Amniotic epithelial cell (primary cell): ENCODE measurements around the gene NANOS3.
A peak's percentile ranks its signal among the peaks of the same experiment; 100 is the strongest.
"Not testable (repeated sequence)": the region's sequence is repeated elsewhere in the genome, so short reads cannot be mapped to it uniquely, and the experiment has no call there.

Experiments used
- DNase-seq: peaks from one replicate; pipeline ENCODE4 v3.0.0-alpha.2; 2010; ENCODE audit warnings: low read depth

NANOS3 gene

DNA sequence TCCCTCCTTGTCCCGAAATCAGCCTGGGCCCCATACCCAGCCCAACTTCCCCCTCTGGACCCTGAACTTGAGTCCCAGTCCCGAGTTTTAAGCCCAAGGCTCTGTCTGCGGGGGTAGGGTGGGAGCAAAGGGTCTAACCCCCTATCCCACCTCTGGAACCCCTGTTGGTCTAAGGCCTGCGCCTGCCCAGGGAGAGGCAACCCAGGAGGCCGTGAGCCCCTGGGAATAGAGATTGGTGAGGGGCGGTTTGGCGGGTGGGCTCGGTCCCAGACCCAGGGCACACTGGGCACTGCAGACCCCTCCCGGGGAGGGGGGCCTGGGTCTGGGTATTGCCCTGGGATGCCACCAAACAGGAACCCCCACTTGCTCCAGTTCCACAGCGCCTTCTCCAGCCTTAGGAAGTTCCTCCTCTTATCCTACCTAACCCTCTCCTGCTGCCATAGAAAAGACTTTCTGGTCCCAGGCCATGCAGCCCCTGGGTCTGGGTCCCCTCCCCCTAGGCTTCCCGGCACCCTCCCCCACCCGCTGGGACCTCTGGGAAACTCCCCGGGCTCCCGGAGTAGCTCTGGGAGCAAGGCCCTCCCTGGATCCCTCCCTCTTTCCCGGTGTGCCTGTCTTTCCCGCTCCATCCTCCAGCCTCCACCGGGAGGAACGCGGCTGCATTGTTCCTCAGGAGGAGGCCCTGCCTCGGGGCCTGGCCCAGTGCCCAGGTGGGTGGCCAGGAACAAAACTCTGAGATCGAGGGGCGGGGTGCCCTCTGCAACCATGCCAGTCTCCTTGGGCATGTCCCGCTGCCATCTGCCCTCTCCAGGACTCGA lies 33.6 kb upstream of the NANOS3 start:
- DNase-seq: no peak

DNA sequence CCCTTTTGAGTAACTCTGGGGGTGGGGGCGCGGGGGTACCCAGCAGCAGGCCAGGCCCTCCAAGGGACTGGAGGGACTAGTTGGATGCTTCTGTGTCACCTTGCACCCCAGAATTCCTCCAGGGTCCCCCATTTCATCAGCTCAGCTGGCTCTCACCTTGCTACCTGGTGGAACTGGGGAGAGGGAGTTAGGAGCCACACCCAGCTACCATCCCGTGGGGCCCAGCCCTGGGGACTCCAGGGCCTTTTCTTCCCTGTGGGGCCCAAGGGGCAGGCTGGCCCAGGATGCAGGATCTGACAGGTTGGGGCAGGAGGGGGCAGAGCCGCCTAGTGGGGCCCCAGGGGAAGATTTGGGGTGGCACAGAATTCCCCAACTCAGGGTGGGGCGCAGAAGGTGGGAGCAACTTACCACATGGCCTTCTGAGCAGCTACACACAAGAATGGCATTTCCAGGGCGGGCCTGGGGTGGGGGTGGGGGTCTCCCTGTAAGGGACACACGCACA lies 32.8 kb upstream of the NANOS3 start:
- no peak for DNase-seq

- peak; percentile 86 for DNase-seq
Measured at GRCh38 chr19:13846557-13847406, 30.2 kb upstream of the NANOS3 start.

DNA sequence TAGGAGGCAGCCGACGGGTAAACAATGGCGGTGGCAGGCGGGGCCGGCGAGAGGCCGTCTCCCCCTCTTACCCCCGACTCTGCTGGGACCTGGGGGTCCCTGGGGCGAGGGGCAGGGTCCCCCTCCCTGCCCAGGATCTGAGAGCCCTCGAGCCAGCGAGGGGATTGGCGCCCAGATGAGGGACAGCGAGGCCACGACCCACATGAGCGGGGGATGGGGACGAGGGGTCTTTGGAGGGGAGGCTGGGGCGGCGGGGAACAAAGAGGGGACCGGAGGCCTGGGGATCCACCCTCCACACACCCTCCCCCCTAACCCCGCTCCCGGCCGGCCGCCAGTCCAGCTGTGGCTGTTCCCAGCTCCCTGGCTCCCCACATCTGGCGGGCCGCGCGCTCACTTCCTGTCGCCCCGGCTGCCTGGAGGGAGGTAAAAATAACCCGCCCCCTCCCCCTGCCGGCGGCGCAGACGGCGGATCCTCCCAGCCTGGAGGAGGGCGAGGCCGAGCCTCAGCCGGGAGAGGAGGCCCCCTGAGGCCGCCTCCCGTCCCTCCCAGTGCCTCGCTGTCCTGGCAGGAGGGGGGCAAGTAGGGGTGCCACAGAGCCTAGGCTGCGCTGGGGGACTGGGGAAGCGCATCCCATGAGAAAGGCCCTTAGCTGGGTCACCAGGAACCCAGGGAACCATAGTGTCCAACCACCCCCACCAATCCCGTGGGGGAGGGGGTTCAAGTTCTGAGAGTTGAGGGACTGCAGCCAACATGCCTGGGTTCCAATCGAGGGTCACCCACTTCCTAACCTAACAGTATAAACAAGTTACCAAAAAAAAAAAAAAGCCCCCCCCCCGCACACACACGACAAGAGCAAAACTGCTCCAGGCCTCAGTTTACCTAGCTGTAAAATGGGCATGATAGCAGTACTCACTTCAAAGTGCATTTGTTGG lies 29.3 kb upstream of the NANOS3 start:
- peak; percentile 87 for DNase-seq

DNA sequence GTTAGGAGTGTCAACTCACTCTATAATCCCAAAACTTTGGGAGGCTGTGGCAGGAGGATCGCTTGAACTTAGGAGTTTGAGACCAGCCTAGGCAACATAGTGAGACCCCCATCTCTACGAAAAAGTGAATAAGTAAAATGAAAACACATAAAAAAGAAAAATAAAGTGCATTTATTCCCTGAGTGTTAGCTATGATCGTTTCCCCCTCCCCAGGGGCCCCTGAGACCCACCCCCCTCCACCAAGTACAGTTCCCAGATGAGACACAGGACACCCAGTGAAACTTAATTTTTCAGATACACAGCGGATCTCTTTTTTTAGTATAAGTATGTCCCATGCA lies 28.6 kb upstream of the NANOS3 start:
- DNase-seq: no peak

GRCh38 chr19:13848798-13849676 lies 27.9 kb upstream of the NANOS3 start:
- DNase-seq: no peak

DNA sequence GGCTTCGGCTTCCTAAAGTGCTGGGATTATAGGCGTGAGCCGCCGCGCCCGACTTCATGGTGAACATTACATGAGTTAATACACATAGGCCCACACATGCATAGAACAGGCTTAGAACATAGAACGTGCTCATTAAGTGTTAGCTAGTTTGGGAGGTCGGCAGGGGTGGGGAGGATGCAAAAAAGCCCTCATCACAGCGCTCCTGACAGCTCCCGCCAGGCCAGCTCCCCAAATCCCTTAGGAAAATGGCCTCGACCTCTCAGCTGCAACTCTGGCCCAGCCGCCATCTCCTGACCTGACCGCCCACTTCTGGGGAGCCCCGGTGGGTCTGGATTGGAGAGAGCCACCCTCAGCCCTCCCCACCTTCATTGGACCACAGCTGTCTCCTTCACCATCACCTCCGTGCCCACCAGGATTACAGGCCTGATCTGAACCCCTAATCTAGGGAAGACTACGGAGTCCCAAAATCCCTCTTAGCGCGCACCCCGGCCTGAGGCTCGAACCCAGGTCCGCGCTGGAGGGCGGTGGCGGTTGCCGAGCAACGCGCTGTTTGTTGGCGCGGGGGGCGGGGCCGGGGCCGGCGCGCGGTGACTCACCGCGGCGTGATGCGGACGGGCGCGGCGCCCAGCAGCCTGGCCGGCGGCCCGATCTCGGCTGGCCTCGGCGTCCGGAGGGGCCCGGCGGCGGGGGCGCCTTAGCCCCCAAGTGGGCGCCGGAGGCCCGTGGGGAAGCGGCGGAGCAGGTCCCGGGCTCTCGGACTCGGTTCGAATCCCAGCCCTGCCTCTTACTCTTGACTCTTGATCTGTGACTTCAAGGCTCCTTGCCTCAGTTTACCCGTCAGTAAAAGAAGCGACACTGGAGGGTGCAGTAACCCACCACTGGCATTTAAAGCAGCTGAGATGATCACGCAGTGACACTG lies 26.7 kb upstream of the NANOS3 start:
- DNase-seq: peak; percentile 52

GRCh38 chr19:13850910-13851733 lies 25.8 kb upstream of the NANOS3 start:
- peak; percentile 85 for DNase-seq

- DNase-seq: not testable (repeated sequence)
Measured at GRCh38 chr19:13851734-13852114, 25.2 kb upstream of the NANOS3 start.

GRCh38 chr19:13852171-13852707 lies 24.7 kb upstream of the NANOS3 start:
- not testable (repeated sequence) for DNase-seq

- no peak for DNase-seq
Measured at GRCh38 chr19:13856497-13856896, 20.4 kb upstream of the NANOS3 start.

- peak; percentile 46 for DNase-seq
Measured at GRCh38 chr19:13859361-13859880, 17.5 kb upstream of the NANOS3 start.

GRCh38 chr19:13860679-13861391 lies 16.1 kb upstream of the NANOS3 start:
- DNase-seq: no peak

DNA sequence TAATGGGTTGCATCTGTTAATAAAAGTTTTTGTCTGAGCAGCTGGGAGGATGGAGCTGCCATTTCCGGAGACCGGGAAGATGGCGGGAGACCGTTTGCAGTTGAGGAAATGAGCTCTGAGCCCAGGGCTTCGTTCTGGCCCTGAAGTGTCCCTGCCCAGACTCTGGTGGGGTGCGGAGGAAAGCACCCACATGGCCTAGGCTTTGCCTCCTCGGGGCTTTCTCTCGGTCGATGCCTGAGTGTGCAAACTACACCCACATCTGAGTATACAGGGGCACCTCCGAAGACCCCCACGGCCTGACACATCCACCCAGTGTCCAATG lies 15.6 kb upstream of the NANOS3 start:
- DNase-seq: no peak

GRCh38 chr19:13861714-13862531 lies 15.0 kb upstream of the NANOS3 start:
- peak; percentile 91 for DNase-seq

GRCh38 chr19:13864046-13864666 lies 12.8 kb upstream of the NANOS3 start:
- DNase-seq: no peak
